Astrocyte (in vitro differentiated cells and primary cell): ENCODE data around the gene DCLK1.

Experiments
- EZH2 ChIP-seq: IDR thresholded peaks from 2 replicates; pipeline ENCODE4 v1.6.1; 2012; ENCODE audit warnings: mild to moderate bottlenecking, low read length, inconsistent platforms; ENCODE audit not compliant: insufficient read depth
- TF ChIP-seq, protein P1 (sequence below): IDR thresholded peaks from 2 replicates; pipeline ENCODE4 v1.5.1; 2011; ENCODE audit warnings: low read depth, mild to moderate bottlenecking, inconsistent platforms, low read length, moderate library complexity; ENCODE audit not compliant: insufficient read depth

DNA sequence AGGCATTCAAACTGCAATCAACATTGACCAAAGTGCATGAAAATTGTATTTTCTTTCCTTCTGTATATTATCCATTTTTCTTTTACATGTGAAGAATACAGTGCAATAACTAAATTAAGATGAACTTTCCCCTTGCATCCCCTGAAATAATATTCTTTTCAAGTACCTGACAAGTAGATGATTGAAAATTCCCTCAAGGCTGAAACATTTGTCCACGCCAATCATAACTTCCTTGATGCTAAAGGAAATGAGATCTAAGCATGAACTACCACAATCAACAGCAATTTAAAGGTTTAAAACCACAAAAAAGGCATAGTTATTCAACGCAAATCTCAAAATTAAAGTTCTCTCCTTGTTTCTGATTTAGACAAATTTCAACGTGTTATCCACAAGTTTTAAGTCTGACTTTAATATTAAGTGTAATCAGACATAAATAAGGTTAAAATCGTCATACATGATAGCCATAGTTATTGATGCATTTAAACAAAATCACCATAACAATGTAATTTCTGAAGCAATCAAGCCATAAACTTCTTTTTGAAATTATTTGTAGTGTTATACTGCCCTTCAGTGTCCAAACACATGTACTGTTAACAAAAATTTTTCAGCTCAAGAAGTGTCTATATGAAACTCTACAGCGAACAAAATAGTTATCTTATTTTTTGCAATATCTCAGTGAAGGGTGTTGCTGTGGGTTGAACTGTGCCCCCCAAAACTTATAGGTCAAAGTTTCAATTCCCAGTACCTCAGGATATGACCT is 169.5 kb downstream of the DCLK1 start:
- TF ChIP-seq, protein P1, sequence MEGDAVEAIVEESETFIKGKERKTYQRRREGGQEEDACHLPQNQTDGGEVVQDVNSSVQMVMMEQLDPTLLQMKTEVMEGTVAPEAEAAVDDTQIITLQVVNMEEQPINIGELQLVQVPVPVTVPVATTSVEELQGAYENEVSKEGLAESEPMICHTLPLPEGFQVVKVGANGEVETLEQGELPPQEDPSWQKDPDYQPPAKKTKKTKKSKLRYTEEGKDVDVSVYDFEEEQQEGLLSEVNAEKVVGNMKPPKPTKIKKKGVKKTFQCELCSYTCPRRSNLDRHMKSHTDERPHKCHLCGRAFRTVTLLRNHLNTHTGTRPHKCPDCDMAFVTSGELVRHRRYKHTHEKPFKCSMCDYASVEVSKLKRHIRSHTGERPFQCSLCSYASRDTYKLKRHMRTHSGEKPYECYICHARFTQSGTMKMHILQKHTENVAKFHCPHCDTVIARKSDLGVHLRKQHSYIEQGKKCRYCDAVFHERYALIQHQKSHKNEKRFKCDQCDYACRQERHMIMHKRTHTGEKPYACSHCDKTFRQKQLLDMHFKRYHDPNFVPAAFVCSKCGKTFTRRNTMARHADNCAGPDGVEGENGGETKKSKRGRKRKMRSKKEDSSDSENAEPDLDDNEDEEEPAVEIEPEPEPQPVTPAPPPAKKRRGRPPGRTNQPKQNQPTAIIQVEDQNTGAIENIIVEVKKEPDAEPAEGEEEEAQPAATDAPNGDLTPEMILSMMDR, result peak; percentile 27
- TF ChIP-seq EZH2, result no peak
